GM12878 (cell line): ENCODE measurements around the gene SLC38A3. TPM values are rescaled to one million over a fixed set of nuclear protein-coding genes. Genes with fewer than 3 reads are reported as not detected.

Experiments
- ATAC-seq: fragments of 200-7000 bp; cut with Tn5 transposase; 3 replicates; pipeline ENCODE4 v1.9.1; 2020; ENCODE audit warnings: mild to moderate bottlenecking, moderate library complexity
- BruUV-seq: library from RNA; stranded (reverse); fragments of 400-500 nt; replicated peaks from 2 replicates; lab custom pipeline; 2021; lab: Mats Ljungman, UMichigan
- CTCF ChIA-PET: fragments of 300-600 bp; sonication (Branson Sonifier 250); formaldehyde crosslinking; extraction: SDS; loops from one replicate; lab custom pipeline; 2021; ENCODE audit warnings: inconsistent platforms; lab: Yijun Ruan, JAX
- POLR2A ChIA-PET: fragments of 350-600 bp; formaldehyde crosslinking; extraction: SDS; loops from one replicate; lab custom pipeline; 2021; ENCODE audit warnings: inconsistent platforms; lab: Charles Lee
- RAD21 ChIA-PET: fragments of 300-600 bp; sonication (Branson Sonifier 250); formaldehyde crosslinking; loops from one replicate; lab custom pipeline; 2023; ENCODE audit warnings: antibody characterized with exemption; ENCODE audit not compliant: unreplicated experiment; lab: Charles Lee
- SMC1A ChIA-PET: fragments of 300-600 bp; sonication (Branson Sonifier 250); formaldehyde crosslinking; loops from one replicate; lab custom pipeline; 2023; ENCODE audit not compliant: unreplicated experiment, uncharacterized antibody; lab: Charles Lee
- DNase-seq: peaks from one replicate; pipeline ENCODE4 v3.0.0-alpha.2; 2011; ENCODE audit warnings: low read depth, low spot score
- FAIRE-seq: peaks from 3 replicates; lab custom pipeline; 2011; peaks lifted over from hg19 to GRCh38; lab: Jason Lieb, UNC
- H2AFZ ChIP-seq: 2 replicates; pipeline ENCODE4 v1.6.0; 2011; ENCODE audit warnings: low read depth, low read length, control low read depth; ENCODE audit not compliant: control insufficient read depth
- H3K27ac ChIP-seq: 2 replicates; pipeline ENCODE4 v1.5.1; 2011; ENCODE audit warnings: control low read depth; ENCODE audit not compliant: control insufficient read depth, insufficient read depth
- H3K27me3 ChIP-seq, 2 experiments: replicated peaks in 1 of 2; 2 replicates each; pipeline versions ENCODE4 v1.6.0 to v1.6.1; 2011; ENCODE audit warnings: low read length in 1 of 2; ENCODE audit not compliant: control insufficient read depth in 2 of 2, insufficient read depth in 2 of 2
- H3K36me3 ChIP-seq, 2 experiments: 2 replicates each; pipeline ENCODE4 v1.5.1; 2011; ENCODE audit warnings: low read length in 1 of 2; ENCODE audit not compliant: control insufficient read depth in 2 of 2, insufficient read depth in 2 of 2
- H3K4me1 ChIP-seq: 2 replicates; pipeline ENCODE4 v1.6.1; 2011; ENCODE audit warnings: mild to moderate bottlenecking, low read length, moderate library complexity, mixed read lengths; ENCODE audit not compliant: control insufficient read depth, insufficient read depth
- H3K4me2 ChIP-seq: 2 replicates; pipeline ENCODE4 v1.6.0; 2011; ENCODE audit warnings: control low read depth; ENCODE audit not compliant: control insufficient read depth, insufficient read depth
- H3K4me3 ChIP-seq: fragments of 200-600 bp; sonication (generic); 2 replicates; pipeline ENCODE4 v1.5.1; 2016
- H3K79me2 ChIP-seq: 2 replicates; pipeline ENCODE4 v1.6.0; 2011; ENCODE audit warnings: low read length; ENCODE audit not compliant: control insufficient read depth, insufficient read depth
- H3K9ac ChIP-seq: 2 replicates; pipeline ENCODE4 v1.8.0; 2011; ENCODE audit warnings: low read length, control low read depth, mixed read lengths; ENCODE audit not compliant: control insufficient read depth, insufficient read depth
- H3K9me3 ChIP-seq: replicated peaks from 3 replicates; pipeline ENCODE4 v1.5.1; 2011; ENCODE audit warnings: mild to moderate bottlenecking, low read length; ENCODE audit not compliant: control insufficient read depth, insufficient read depth
- H4K20me1 ChIP-seq: 2 replicates; pipeline ENCODE4 v1.6.0; 2011; ENCODE audit not compliant: control insufficient read depth, insufficient read depth
- ATF2 ChIP-seq: IDR thresholded peaks from 2 replicates; pipeline ENCODE4 v1.6.1; 2012; ENCODE audit warnings: low read length, inconsistent platforms
- CBFB ChIP-seq: IDR thresholded peaks from 2 replicates; pipeline ENCODE4 v1.6.1; 2016; ENCODE audit warnings: antibody characterized with exemption, low read depth
- CREB1 ChIP-seq: IDR thresholded peaks from 2 replicates; pipeline ENCODE4 v1.6.1; 2012; ENCODE audit warnings: low read depth, mild to moderate bottlenecking, inconsistent platforms
- E4F1 ChIP-seq: fragments of 450-650 bp; IDR thresholded peaks from 2 replicates; pipeline ENCODE4 v1.6.1; 2018; ENCODE audit warnings: borderline replicate concordance, mild to moderate bottlenecking; ENCODE audit not compliant: partially characterized antibody
- GABPA ChIP-seq: IDR thresholded peaks from 2 replicates; pipeline ENCODE4 v1.6.1; 2014; ENCODE audit warnings: antibody characterized with exemption, low read depth, mild to moderate bottlenecking, inconsistent platforms
- HDAC6 ChIP-seq: fragments of 200-600 bp; sonication (generic); IDR thresholded peaks from one replicate; pipeline ENCODE4 v1.8.0; 2017; ENCODE audit warnings: antibody characterized with exemption; ENCODE audit not compliant: unreplicated experiment
- JUND ChIP-seq: IDR thresholded peaks from 2 replicates; pipeline ENCODE4 v1.6.1; 2012; ENCODE audit warnings: low read depth, mild to moderate bottlenecking, low read length, improper control_type of control experiment, moderate library complexity
- NFYA ChIP-seq: IDR thresholded peaks from 2 replicates; pipeline ENCODE4 v1.6.1; 2011; ENCODE audit warnings: low read depth, mild to moderate bottlenecking, low read length, improper control_type of control experiment, borderline replicate concordance
- NR2C2 ChIP-seq: IDR thresholded peaks from 2 replicates; pipeline ENCODE4 v1.6.1; 2011; ENCODE audit warnings: borderline replicate concordance, low read depth; ENCODE audit not compliant: control insufficient read depth, insufficient read length
- PML ChIP-seq: IDR thresholded peaks from 2 replicates; pipeline ENCODE4 v1.6.1; 2012; ENCODE audit warnings: low read length, inconsistent platforms
- RELB ChIP-seq: fragments of 450-650 bp; IDR thresholded peaks from 2 replicates; pipeline ENCODE4 v1.6.1; 2017; ENCODE audit warnings: low read depth, mild to moderate bottlenecking, moderate library complexity
- SIN3A ChIP-seq: IDR thresholded peaks from 2 replicates; pipeline ENCODE4 v1.6.1; 2012; ENCODE audit warnings: low read depth, low read length, improper control_type of control experiment
- SIX5 ChIP-seq: IDR thresholded peaks from 2 replicates; pipeline ENCODE4 v1.6.1; 2011; ENCODE audit warnings: mild to moderate bottlenecking, low read depth, low read length, moderate library complexity; ENCODE audit not compliant: severe bottlenecking
- TCF7 ChIP-seq: IDR thresholded peaks from 2 replicates; pipeline ENCODE4 v1.6.1; 2014; ENCODE audit warnings: antibody characterized with exemption, borderline replicate concordance
- USF1 ChIP-seq: IDR thresholded peaks from 2 replicates; pipeline ENCODE4 v1.6.1; 2011; ENCODE audit warnings: borderline replicate concordance, low read depth, mild to moderate bottlenecking, moderate library complexity, mixed read lengths, low read length; ENCODE audit not compliant: insufficient read depth; ENCODE audit errors: extremely low read length
- WGBS: methylation state at CpG from one replicate; pipeline ENCODE4 v1.1.6; 2016; ENCODE audit warnings: low lambda C conversion rate; ENCODE audit not compliant: insufficient replicate concordance, insufficient coverage; ENCODE audit errors: missing lambda C conversion rate; 5-methylcytosine and 5-hydroxymethylcytosine counted together
- in situ Hi-C: fragments of 300-500 bp; cut with MboI; formaldehyde crosslinking; loops from 9 replicates; pipeline ENCODE4 v1.14.3; 2018; ENCODE audit warnings: mixed read lengths
- intact Hi-C: fragments of 100-400 bp; cut with micrococcal nuclease; formaldehyde crosslinking; loops from one replicate; pipeline ENCODE4 v1.14.2; 2022; ENCODE audit not compliant: unreplicated experiment
- polyA plus RNA-seq, 11 experiments: library from polyadenylated mRNA; depleted of rRNA in 4 of 11; unstranded in 6 of 11; stranded (reverse) in 5 of 11; fragments of >200 nt; fragmentation: Nextera tagmentation in 4 of 11; fragmentation: Illumina TruSeq in 1 of 11; extraction: Ambion mirVana in 4 of 11; extraction: Trizol in 1 of 11; gene quantifications; 1 replicate in 1 of 11; 2 replicates in 10 of 11; pipeline versions ENCODE4 v1.2.1 to v1.2.3, GENCODE V29; 2011 to 2016; ENCODE audit warnings: inconsistent platforms in 2 of 11, missing spikeins in 2 of 11, low read depth in 1 of 11
- total RNA-seq, 4 experiments: library from RNA; depleted of rRNA in 3 of 4; stranded (reverse); fragments of >200 nt in 3 of 4; fragmentation: Illumina TruSeq in 1 of 4; extraction: Trizol in 1 of 4; gene quantifications; 2 replicates each; pipeline versions ENCODE4 v1.2.1 to v1.2.3, GENCODE V29; 2013 to 2021

SLC38A3 gene
- total and polyA plus RNA-seq, 10 of the 15 experiments (the other 5 are each of a cell fraction or from before 2014, with no cell fraction given): 0.14 TPM; not detected in 9

- TF ChIP-seq RELB (no peak), USF1 (no peak), PML (no peak), SIX5 (no peak), HDAC6 (no peak), NFYA (no peak), NR2C2 (no peak), CREB1 (no peak)
These were observed 44.4 kb downstream of the SLC38A3 start (continued) for GRCh38 chr3:50249457-50249856.

- DNase-seq: no peak
- H3K36me3 ChIP-seq: peaks cover 33 to 45% of the 10 kb centered on the region in 2 experiments
- H3K9ac ChIP-seq: no peak overlapping the region
- no peak for FAIRE-seq
- no peaks in the 10 kb centered on the region for H3K9me3 ChIP-seq
- peaks cover 20% of the 10 kb centered on the region for H4K20me1 ChIP-seq
- TF ChIP-seq CBFB (no peak), ATF2 (no peak), SIN3A (no peak), GABPA (no peak), JUND (no peak), TCF7 (no peak), E4F1 (no peak)
- in situ Hi-C loops (no loop called here), intact Hi-C loops (no loop called here)
- H2AFZ ChIP-seq: no peak overlapping the region
- no peak overlapping the region for H3K4me3 ChIP-seq
- peaks cover 16% of the 10 kb centered on the region for H3K4me1 ChIP-seq
- SMC1A ChIA-PET: interaction anchor here (1.3 kb wide), 1 partner anchor 56 kb away, joined by 3 read pairs; no protein-coding TSS in a partner anchor
- POLR2A ChIA-PET: interaction anchor here (0.6 kb wide), 1 partner anchor 42 kb away, joined by 3 read pairs; the partner anchor contains the start of gene IFRD2
- CTCF ChIA-PET: interaction anchor here (1.0 to 1.8 kb wide), 3 partner anchors 10 to 58 kb away, joined by 3 to 9 read pairs (median 4); partner anchors contain the start of gene GNAT1
- RAD21 ChIA-PET: no interaction called here
- no TSS peak for BruUV-seq
- no peaks in the 10 kb centered on the region for H3K27me3 ChIP-seq
- WGBS: 87% methylated on average over 3 of the region's 4 CpGs
- H3K27ac ChIP-seq: no peak overlapping the region
- peaks cover 50% of the 10 kb centered on the region for H3K79me2 ChIP-seq
- H3K4me2 ChIP-seq: no peak overlapping the region
- no peak for ATAC-seq
These were observed 45.4 kb downstream of the SLC38A3 start for GRCh38 chr3:50250514-50250913.
